Skeletal muscle tissue (tissue), 4 donors: ENCODE measurements around the gene MFSD11. TPM values are rescaled to one million over a fixed set of nuclear protein-coding genes. Genes with fewer than 3 reads are reported as not detected.
"Not testable (repeated sequence)": the region's sequence is repeated elsewhere in the genome, so short reads cannot be mapped to it uniquely, and the experiment has no call there.

ENCODE experiments used
- H3K27ac ChIP-seq: one replicate; pipeline ENCODE4 v1.7.0; 2013; ENCODE audit warnings: mild to moderate bottlenecking, low read depth, low read length, inconsistent platforms
- H3K27me3 ChIP-seq, 3 donors: one replicate each; pipeline ENCODE4 v1.7.0; 2013; ENCODE audit warnings: low read length in 3 of 3; ENCODE audit not compliant: control insufficient read depth in 3 of 3, insufficient read depth in 3 of 3
- H3K36me3 ChIP-seq, 3 donors: one replicate each; pipeline ENCODE4 v1.7.0; 2013; ENCODE audit warnings: low read length in 3 of 3; ENCODE audit not compliant: control insufficient read depth in 3 of 3, insufficient read depth in 3 of 3
- H3K4me1 ChIP-seq, 3 donors: one replicate each; pipeline ENCODE4 v1.7.0; 2013; ENCODE audit warnings: low read length in 3 of 3, mild to moderate bottlenecking in 3 of 3; ENCODE audit not compliant: control insufficient read depth in 3 of 3, insufficient read depth in 3 of 3
- H3K4me3 ChIP-seq, 3 donors: one replicate each; pipeline ENCODE4 v1.7.0; 2013; ENCODE audit warnings: low read length in 3 of 3
- H3K9ac ChIP-seq, 3 donors: one replicate each; pipeline ENCODE4 v1.7.0; 2013; ENCODE audit warnings: low read length in 3 of 3, mild to moderate bottlenecking in 3 of 3, moderate library complexity in 2 of 3, low read depth in 1 of 3
- H3K9me3 ChIP-seq, 3 donors: one replicate each; pipeline ENCODE4 v1.7.0; 2013; ENCODE audit warnings: low read length in 3 of 3; ENCODE audit not compliant: control insufficient read depth in 3 of 3
- total RNA-seq: library from RNA; depleted of rRNA; stranded (reverse); fragments of >200 nt; gene quantifications from one replicate; pipeline ENCODE4 v1.2.3, GENCODE V29; 2014
- donor health status: Osteomylitis.

The MFSD11 gene
- total RNA-seq, 1 donor from 2014 or later: 76.7 TPM

DNA sequence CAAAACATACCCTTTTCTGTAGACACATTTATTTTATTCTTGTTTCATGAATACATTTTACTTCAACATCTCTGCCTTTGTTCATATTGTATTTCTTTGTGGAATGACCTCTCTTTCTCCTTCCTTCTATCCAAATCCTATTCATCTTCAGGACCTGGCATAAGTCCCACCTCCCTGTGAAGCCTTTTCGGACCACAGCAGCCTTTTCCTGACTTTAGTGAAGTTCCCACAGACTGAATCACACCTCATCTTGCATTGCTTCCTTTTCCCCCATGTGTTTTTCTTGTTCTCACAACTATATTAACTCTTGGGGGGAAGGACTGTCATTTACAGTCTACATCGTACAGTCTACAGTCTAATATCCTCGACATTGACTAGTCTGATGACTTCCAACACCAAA, 58.2 kb downstream of the MFSD11 start:
- Histone ChIP-seq H3K9me3 (no peaks in the 10 kb centered on the region), H3K4me3 (no peak overlapping the region), H3K27me3 (no peaks in the 10 kb centered on the region), H3K36me3 (no peaks in the 10 kb centered on the region), H3K4me1 (no peaks in the 10 kb centered on the region), H3K9ac (no peak overlapping the region), H3K27ac (no peak overlapping the region)

DNA sequence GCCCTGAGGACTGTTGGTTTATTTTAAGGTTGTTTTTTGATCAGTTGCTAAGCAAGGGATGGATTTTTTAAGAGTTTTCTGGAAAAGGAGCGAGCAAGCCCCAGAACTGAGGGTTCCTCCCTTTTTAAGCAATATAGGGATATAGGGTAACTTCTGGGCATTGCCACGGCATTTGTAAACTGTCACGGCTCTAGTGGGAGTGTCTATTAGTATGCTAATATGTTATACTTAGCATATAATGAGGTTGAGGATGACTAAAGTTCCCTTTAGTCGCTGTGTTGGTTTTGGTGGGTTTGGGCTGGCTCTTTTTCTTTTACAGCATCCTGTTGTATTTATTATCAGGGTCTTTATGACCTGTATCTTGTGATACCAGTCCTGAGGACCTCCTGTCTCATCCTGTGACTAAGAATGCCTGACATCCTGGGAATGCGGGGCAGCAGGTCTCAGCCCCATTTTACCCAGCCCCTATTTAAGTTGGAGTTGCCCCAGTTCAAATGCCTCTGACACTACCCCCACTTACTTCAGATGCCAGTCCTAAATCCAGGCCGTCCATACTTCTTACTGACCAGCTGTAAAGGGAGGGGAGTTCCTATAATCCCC, 59.4 kb downstream of the MFSD11 start:
- Histone ChIP-seq H3K27me3 (no peaks in the 10 kb centered on the region), H3K27ac (no peak overlapping the region), H3K9ac (no peak overlapping the region), H3K4me1 (no peaks in the 10 kb centered on the region), H3K4me3 (no peak overlapping the region), H3K36me3 (no peaks in the 10 kb centered on the region), H3K9me3 (no peaks in the 10 kb centered on the region)

DNA sequence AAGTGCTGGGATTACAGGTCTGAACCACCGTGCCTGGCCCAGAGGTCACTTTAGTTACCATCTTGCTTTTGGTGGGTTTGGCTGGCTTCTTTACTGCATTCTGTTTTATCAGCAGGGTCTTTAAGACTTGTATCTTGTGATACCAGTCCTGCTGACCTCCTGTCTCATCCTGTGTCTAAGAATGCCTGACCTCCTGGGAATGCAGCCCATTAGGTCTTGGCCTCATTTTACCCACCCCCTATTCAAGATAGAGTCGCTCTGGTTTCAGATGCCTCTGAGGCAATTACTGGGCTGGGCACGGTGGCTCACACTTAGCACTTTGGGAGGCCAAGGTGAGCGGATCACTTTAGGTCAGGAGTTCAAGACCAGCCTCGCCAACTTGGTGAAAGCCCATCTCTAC, 63.8 kb downstream of the MFSD11 start:
- H3K9me3 ChIP-seq: no peaks in the 10 kb centered on the region
- H3K36me3 ChIP-seq: no peaks in the 10 kb centered on the region
- H3K4me3 ChIP-seq: no peak overlapping the region
- H3K9ac ChIP-seq: no peak overlapping the region
- no peaks in the 10 kb centered on the region for H3K27me3 ChIP-seq
- H3K27ac ChIP-seq: no peak overlapping the region
- H3K4me1 ChIP-seq: no peaks in the 10 kb centered on the region

DNA sequence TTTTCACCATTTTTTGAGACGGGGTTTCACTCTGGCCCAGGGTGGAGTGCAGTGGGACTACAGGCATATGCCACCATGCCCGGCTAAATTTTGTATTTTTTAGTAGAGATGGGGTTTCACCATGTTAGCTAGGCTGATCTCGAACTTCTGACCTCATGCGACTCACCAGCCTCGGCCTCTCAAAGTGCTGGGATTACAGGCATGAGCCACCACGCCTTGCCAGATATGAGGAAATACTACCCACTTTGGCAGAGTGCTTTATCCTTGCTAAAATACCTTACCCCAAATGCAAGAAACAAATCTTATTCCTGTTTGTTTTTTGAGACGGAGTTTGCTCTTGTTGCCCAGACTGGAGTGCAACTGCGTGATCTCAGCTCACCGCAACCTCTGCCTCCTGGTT, 67.4 kb downstream of the MFSD11 start:
- Histone ChIP-seq H3K9ac (no peak overlapping the region), H3K4me3 (no peak overlapping the region), H3K27ac (no peak overlapping the region), H3K4me1 (no peaks in the 10 kb centered on the region), H3K9me3 (no peaks in the 10 kb centered on the region), H3K27me3 (no peaks in the 10 kb centered on the region), H3K36me3 (peaks cover 0 to 5% (median 0%) of the 10 kb centered on the region in 3 donors)

DNA sequence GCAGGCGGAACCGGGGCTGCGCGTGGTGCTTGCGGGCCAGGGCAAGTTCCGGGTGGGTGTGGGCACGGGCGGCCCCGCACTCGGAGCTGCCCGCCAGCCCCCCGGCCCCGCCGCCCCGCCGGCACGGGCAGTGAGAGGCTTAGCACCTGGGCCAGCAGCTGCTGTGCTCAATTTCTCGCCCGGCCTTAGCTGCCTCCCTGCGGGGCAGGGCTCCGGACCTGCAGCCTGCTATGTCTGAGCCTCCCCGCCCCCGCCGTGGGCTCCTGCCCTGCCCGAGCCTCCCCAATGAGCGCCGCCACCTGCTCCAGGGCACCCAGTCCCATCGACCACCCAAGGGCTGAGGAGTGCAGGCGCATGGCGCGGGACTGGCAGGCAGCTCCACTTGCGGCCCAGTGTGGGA, 68.2 kb downstream of the MFSD11 start:
- H3K27ac ChIP-seq, H3K4me1 ChIP-seq, H3K9me3 ChIP-seq, H3K27me3 ChIP-seq, H3K36me3 ChIP-seq, H3K4me3 ChIP-seq, H3K9ac ChIP-seq: not testable (repeated sequence)

DNA sequence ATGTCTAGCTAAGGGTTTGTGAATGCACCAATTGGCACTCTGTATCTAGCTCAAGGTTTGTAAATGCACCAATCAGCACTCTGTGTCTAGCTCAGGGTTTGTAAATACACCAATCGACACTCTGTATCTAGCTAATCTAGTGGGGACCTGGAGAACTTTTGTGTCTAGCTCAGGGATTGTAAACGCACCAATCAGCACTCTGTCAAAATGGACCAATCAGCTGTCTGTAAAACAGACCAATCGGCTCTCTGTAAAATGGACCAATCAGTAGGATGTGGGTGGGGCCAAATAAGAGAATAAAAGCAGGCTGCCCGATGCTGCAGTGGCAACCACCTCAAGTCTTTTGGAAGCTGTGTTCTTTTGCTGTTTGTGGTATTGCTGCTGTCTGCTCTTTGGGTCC, 68.8 kb downstream of the MFSD11 start:
- not testable (repeated sequence) for H3K4me1 ChIP-seq, H3K36me3 ChIP-seq, H3K9me3 ChIP-seq, H3K27ac ChIP-seq, H3K27me3 ChIP-seq, H3K4me3 ChIP-seq, H3K9ac ChIP-seq

DNA sequence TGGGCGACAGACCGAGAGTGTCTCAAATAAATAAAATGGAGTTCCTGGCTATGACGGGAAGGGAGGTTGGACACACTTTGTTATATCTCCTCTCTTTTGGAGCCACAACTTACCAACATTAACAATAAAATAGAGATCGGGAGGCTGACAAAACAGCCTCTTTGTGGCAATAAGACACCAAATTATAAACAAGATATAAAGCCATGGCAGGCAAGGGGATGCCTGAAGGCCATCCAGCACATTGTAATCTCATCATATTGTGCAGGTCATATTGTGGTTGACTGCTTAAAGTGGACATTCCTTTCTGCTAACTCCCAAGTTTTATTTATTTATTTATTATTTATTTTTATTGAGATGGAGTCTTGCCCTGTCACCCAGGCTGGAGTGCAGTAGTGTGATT, 70.4 kb downstream of the MFSD11 start:
- Histone ChIP-seq H3K9me3 (no peaks in the 10 kb centered on the region), H3K4me3 (no peak overlapping the region), H3K27ac (no peak overlapping the region)

DNA sequence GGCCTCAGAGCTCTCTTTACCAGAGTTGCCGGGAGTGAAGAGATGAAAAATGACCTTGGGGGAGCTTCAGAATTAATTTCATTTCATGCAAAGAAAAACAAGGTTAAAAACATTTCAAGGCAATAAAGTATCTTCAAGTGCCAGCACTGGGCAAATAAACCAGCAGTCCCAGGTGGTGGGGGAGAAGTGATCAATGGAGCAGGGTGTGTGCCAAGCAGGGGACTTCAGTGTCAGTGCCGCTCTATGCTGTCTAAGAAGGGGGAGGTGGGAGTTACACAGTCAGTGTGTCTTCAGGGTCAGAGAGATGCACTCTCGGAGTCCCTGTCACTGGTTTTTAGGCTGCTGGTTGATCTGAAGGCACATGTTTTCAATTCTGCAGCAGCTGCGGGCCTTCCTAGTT, 73.0 kb downstream of the MFSD11 start:
- Histone ChIP-seq H3K9ac (no peak overlapping the region), H3K4me1 (no peaks in the 10 kb centered on the region), H3K36me3 (peaks cover 0 to 5% (median 0%) of the 10 kb centered on the region in 3 donors), H3K4me3 (no peak overlapping the region), H3K9me3 (no peaks in the 10 kb centered on the region), H3K27ac (no peak overlapping the region), H3K27me3 (peaks cover 3 to 4% (median 4%) of the 10 kb centered on the region in 3 donors)

More for the DNA sequence above, 70.4 kb downstream of the MFSD11 start:
- Histone ChIP-seq H3K9ac (no peak overlapping the region), H3K27me3 (no peaks in the 10 kb centered on the region), H3K36me3 (peaks cover 0 to 5% (median 0%) of the 10 kb centered on the region in 3 donors), H3K4me1 (no peaks in the 10 kb centered on the region)

DNA sequence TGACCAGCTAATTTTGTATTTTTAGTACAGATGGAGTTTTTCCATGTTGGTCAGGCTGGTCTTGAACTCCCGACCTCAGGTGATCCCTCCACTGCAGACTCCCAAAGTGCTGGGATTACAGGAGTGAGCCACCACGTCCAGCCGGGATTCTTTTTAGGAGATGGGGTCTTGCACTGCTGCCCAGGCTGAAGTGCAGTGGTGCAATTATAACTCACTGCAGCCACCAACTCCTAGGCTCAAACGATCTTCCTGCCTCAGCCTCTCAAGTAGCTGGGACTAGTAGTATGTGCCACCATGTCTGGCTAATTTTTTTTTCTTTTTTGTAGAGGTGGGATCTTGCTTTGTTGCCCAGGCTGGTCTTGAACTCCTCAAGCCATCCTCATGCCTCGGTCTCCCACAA, 73.9 kb downstream of the MFSD11 start:
- Histone ChIP-seq H3K9me3 (no peaks in the 10 kb centered on the region), H3K36me3 (peaks cover 0 to 5% (median 0%) of the 10 kb centered on the region in 3 donors), H3K4me1 (no peaks in the 10 kb centered on the region), H3K27ac (no peak overlapping the region), H3K9ac (no peak overlapping the region), H3K4me3 (no peak overlapping the region), H3K27me3 (peaks cover 3 to 4% (median 4%) of the 10 kb centered on the region in 3 donors)

DNA sequence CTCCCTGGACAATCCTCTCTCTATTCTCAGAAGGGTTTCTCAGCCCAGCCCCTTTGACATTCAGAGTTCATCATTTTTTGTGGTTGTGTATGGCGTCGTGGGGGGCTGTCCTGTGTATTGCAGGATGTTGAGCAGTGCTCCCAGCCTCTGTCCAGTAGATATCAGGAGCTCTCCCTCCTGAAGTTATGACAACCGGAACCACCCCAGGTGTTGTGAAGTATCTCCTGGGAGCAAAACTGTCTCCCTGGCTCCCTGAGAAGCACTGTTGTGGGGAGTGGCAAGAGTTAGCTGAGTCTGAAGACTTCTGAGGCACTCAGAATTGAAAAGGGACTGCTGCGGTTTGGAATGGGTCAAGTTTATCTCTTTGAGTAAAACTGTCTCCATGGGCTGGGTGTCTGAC, 74.3 kb downstream of the MFSD11 start:
- Histone ChIP-seq H3K27me3 (peaks cover 3 to 4% (median 4%) of the 10 kb centered on the region in 3 donors), H3K36me3 (peaks cover 0 to 5% (median 0%) of the 10 kb centered on the region in 3 donors), H3K27ac (no peak overlapping the region)

More for the DNA sequence above, 74.3 kb downstream of the MFSD11 start:
- H3K4me1 ChIP-seq: no peaks in the 10 kb centered on the region
- H3K9ac ChIP-seq: no peak overlapping the region
- no peak overlapping the region for H3K4me3 ChIP-seq
- H3K9me3 ChIP-seq: no peaks in the 10 kb centered on the region
